IPS DF 4.7 (cell line): Measurements from ENCODE around the gene ACOT8.
"Not testable (repeated sequence)": the region's sequence is repeated elsewhere in the genome, so short reads cannot be mapped to it uniquely, and the experiment has no call there.

ENCODE experiments used
- DNase-seq: peaks from one replicate; pipeline ENCODE4 v3.0.0-alpha.2; 2013; ENCODE audit warnings: low spot score; ENCODE audit errors: extremely low read depth

ACOT8 gene

DNA sequence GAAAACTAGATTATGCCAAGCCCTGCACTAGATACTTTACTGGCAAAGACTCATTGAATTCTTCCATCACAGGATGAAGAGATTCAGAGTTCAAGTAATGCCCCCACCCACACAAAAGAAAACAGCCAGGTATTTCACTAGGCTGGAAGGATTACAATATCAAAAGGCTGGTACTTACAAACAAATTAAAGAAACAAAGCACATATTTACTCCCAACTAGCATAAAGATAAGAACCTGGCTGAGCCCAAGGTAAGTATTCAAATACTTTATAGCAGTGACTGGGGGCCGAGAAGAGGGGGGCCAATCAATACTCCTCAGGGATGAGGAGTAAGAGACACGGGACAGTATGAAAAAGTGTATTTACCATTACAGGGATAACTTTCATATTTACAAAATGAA is 3.7 kb downstream of the ACOT8 start:
- DNase-seq: no peak

DNA sequence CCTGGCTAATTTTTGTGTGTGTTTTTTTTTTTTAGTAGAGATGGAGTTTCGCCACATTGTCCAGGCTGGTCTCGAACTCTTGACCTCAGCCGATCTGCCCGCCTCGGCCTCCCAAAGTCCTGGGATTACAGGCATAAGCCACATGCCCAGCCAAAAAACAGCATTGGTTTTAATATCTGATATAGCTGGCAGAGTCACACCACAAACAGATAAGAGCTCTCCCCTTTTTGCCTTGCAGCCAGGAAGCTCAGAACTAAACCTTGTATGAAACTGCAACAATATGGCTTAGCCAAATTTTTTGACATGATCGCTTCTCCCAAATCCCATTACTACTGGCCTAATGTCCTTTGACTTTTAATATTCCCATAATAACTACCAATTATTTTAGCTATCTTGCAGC is 4.9 kb downstream of the ACOT8 start:
- DNase-seq: no peak

DNA sequence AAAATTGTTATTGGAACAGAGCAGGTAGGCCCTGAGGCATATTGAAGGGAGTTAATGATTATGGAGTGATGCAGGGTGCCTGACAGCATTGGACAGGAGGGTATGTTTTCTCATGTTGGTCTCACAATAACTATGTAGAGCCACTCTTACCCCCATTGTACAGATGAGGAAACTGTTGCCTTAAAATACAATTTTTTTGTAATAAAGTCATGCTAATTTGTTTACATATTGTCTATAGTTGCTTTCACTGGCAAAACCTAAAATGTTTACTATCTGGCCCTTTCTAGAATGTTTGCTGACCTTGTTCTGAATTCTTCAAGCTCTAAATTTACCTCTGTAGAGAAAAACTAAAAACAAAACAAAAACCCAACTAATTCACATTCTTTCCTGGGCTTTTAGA is 5.7 kb downstream of the ACOT8 start:
- DNase-seq: no peak

DNA sequence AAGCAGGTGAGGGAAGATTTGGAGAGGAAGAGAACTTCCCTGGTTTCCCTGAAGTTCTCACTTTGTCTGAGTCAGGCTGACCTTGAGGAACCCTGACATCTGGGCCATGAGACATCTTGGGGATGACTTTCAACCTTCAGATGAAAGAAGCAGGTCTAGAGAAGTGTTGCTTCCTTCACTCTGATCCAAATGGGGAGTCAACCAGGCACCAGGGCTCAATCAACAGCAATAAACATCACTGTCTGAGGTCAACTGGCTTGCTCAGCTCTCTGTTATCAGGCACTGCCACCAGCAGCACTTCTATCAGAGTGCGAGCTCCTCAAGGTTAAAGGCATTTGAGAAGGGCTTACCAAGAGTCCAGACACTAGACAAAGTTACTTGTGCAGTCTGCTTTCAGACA is 6.3 kb downstream of the ACOT8 start:
- no peak for DNase-seq

DNA sequence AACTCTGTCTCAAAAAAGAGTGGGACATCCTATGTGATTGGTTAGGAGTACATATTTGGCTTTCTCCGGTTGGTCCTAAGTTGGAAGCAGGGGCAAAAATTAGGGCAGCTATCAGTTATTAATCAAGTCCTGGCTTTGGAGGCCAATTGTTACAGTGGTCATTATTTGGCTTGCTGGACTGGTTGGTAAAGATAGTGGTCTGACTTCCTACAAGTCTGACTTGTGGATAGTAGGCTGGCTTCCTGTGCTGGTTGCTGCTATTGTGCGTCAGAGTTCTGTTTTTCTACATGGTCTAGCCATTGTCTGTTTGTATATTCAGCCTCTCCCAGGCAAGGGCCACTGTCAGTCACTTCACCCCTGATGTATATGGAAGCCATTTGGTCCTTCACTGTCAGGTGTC is 7.0 kb downstream of the ACOT8 start:
- DNase-seq: no peak

DNA sequence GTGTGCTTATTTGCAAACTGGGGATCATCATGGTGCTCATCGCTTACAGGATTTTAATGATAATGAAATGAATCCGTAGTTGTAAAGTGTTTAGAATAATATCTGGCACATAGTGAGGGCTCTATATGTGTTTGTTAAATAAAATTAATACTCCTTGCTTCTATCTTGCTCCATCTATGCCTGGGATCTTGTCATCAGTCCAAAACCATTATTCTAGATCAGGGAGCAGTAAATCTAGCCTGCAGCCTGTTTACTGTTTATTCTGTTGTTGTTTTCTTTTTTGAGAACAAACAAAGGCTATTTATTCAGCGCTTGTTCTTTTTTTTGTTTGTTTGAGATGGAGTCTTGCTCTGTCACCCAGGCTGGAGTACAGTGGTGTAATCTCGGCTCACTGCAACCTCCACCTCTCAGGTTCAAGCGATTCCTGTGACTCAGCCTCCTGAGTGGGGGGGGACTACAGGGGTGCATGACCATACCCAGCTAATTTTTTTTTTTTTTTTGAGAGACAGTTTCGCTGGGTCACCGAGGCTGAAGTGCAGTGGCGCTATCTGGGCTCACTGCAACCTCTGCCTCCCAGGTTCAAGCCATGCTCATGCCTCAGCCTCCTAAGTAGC is 8.1 kb downstream of the ACOT8 start:
- DNase-seq: no peak

DNA sequence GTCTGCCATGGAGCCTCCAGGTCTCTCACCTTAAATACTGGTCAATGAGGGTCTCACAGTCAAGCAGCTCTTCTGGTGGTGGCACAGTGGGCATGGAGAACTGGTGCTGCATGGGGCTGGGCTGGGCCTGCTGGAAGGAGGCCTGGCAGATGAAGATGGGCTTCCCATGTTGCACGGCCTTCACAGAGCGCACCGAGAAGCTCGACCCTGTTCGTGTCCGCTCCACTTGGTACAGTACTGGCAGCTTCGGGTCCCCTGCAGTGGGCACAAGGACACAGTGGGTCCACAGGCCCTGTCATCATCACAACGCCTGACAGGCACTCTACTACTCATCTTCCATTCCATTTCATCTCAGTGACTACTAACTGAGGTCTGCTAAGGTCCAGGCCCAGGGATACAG is 8.8 kb downstream of the ACOT8 start:
- DNase-seq: no peak

DNA sequence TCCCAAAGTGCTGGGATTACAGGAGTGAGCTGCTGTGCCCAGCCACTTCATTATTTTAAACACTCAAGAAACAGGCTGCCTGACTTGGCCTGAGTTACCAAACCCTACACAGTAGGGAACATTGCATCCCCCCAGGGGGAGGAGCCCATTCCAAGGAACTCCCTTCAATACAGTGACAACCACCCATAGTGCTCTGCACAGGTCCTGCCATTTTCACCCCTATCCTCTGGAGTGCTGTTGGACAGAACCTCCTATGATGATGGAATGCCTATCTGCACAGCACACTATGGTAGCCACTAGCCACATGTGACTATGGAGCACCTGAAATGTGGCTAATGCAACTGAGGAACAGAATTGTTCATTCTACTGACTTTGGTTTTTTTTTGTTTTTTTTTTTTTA is 11.7 kb downstream of the ACOT8 start:
- no peak for DNase-seq

DNA sequence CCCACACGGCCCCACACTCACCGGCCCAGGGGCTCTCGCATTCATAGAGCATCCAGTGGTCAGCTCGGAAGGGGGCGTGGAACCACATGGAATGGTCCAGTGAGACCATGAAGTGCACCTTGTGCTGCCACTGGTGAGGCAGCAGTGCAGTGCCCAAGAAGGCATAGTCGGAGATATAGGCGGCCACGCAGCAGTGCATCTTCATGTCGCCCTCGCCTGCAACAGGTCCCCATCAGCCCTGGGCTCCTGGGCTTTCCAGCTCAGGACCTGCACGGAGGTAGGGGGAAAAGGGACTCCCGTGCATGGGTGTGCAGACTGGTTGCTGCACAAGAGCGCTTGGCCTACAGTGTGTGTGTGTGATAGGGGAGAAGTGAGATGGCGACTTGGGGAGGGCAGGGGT is 13.7 kb downstream of the ACOT8 start:
- DNase-seq: no peak

DNA sequence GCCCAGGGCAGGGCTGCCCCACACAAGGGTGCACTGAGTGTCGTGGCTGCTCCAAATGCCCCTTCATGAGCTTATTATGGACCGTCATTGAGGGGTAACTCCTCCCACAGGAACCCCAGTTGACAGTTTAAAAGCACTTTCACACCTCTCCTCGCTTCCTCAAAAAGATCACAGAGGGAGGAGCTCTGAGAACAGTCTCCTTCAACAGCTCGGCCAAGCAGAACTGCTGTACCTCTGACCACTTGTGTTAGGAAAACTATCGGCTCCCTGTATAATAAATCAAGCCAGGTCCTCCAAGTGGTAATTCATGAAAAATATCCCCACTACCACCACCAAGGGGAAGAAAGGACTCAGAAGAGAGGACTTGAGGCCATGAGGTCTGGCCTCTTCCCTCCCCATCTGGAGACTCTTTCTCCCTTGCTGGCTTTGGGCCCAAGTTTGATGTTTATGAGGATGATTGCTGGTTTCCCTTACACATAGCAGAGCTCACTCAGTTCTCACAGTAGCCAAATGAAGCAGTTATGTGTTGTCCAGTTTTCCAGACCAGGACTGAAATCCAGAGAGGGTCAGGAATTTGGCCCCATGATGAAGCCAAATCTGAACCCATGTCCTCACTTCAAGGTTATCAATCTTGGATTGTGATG is 14.9 kb downstream of the ACOT8 start:
- DNase-seq: no peak

DNA sequence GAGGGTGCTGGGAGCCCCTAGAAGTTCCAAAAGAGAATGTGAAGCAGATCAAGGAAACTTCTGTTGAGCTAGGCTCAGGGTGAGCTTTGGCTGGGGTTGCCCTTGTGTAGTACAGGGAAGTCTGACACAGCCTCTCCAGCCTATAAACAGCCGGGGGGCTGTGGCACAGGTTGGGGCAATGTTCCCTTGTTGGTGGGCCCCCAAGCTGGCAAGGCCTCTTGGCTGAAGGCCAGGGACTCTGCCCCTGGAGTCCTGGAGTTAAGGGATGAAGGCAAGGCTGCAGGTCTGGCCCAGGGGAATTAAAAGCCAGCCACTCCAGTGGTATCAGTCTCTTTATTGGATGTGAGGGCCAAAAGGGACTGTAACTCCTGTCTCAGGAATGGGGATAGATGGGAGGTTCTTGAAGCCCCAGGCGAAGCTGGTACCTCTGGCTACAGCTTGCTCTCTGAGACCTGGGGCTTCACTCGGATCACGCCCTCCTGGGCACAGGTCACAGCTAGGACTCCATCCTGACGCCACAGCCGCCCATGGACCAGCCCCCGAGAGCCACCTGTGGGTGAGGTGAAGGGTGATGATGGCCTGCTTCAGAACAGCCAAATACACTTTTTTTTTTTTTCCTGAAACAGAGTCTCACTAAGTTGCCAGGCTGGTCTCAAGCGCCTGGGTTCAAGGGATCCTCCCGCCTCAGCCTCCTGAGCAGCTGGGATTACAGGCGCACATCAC is 15.6 kb downstream of the ACOT8 start:
- no peak for DNase-seq

DNA sequence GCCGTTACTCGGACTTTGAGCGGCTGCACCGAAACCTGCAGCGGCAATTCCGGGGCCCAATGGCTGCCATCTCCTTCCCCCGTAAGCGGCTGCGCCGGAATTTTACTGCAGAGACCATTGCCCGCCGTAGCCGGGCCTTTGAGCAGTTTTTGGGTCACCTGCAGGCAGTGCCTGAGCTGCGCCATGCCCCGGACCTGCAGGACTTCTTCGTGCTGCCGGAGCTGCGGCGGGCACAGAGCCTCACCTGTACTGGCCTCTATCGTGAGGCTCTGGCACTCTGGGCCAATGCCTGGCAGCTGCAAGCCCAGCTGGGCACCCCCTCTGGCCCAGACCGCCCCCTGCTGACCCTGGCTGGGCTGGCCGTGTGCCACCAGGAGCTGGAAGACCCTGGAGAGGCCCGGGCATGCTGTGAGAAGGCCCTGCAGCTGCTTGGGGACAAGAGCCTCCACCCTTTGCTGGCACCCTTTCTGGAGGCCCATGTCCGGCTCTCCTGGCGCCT is 16.4 kb downstream of the ACOT8 start:
- DNase-seq: no peak

DNA sequence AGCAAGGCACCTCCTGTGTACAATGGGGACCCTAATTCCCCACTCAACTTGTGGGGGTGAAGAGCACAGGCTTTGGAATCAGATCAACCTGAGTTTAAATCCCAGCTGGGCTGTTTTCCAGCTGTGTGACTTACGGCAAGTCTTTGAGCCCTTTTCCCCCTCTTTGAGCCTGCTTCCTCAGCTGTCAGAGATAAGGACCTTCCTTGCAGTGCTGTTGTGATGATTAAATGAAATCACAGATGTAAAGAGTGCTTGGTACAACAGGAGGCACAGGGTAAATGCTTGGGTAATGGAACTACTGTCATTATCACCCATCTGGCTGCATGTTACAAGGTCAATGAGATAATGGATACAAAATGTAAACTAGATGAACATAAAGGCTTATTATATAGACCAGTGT is 20.4 kb downstream of the ACOT8 start:
- no peak for DNase-seq

DNA sequence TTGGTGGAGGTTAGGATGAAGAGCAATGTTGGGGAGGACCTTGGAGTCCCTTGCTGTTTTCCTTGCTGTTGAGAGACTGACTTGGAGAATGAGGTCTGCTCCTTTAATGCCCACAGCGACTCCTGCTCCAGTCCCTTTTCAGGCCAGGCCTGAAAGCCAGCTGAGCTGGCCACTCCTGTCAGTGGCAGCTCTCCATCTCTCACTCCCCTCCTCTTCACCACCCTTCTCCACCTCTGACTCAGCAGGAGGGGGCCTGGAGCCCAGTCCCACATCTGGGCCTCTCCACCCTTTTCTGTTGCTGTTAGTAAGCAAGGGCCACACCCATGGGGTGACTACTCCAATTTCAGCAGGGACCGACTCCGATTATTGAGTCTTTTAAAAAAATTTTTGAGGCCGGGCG is 21.4 kb downstream of the ACOT8 start:
- no peak for DNase-seq

DNA sequence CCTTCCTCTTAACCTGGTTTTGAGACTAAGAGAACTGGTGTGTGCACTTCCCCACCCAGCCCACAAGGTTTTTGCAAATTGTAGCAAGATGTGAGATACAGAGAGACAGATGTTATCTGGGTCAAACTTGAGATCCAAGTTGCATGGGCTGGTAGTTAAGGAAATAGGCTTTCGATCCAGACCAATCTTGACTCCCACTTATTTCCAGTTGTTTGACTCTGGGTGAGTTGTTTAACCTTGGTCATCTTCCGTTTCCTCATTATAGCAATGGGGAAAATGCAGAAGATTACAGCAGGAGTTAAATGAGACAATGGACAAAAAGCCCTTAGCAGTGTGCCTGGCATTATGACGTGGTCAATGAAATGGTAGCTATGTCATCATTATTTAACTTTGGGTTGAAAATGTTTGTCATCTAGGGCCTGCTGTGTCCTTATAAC is 21.8 kb downstream of the ACOT8 start:
- no peak for DNase-seq

DNA sequence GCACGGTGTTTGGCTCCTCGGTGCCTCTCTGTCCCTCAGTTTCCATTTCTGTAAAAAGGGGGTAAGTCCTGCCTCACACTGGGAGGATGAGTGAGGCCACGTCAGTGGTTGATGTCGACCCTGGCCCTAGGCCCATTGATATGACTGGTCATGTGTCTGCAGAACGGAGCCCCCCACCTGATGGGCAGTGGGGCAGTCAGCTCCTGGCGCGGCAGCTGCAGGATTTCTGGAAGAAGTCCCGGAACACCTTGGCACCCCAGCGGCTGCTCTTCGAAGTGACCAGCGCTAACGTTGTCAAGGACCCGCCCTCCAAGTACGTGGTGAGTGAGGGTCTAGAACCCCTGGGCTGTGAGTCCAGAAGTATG is 22.4 kb downstream of the ACOT8 start:
- DNase-seq: no peak

DNA sequence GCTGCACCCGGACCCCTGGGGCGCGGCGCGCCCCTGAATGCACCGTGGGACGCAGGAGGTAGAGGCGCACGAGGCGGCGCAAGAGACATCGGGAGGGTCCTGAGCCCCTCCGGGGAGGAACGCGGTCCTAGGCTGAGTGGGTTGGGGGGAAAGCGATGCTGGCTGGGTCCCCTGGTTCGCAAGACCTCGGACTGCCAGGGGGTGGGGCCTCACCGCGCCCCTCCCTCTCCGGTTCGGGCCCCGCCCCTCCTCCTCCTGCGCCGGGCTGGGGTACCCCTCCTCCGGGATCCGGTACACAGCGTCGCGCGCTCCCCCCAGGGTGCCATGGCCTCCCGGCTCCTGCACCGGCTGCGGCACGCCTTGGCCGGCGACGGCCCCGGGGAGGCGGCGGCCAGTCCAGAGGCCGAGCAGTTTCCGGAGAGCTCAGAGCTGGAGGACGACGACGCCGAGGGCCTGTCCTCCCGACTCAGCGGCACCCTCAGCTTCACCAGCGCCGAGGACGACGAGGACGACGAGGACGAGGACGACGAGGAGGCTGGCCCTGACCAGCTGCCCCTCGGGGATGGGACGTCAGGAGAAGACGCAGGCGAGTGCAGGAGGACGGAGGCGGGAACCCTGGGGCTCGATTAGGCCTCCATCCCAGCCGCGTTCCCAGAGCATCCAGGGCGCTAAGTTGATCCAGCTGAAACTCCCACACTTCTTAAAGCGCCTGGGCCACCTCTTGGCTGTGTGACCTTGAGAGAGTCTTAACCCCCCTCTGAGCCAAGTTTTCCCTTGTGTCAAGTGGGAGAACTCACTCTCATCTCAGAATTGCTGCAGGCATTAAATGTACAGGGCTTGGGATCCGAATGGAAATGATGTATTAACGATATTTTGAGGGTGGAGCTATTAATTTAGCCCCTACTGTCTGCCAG is 23.1 kb downstream of the ACOT8 start:
- no peak for DNase-seq

DNA sequence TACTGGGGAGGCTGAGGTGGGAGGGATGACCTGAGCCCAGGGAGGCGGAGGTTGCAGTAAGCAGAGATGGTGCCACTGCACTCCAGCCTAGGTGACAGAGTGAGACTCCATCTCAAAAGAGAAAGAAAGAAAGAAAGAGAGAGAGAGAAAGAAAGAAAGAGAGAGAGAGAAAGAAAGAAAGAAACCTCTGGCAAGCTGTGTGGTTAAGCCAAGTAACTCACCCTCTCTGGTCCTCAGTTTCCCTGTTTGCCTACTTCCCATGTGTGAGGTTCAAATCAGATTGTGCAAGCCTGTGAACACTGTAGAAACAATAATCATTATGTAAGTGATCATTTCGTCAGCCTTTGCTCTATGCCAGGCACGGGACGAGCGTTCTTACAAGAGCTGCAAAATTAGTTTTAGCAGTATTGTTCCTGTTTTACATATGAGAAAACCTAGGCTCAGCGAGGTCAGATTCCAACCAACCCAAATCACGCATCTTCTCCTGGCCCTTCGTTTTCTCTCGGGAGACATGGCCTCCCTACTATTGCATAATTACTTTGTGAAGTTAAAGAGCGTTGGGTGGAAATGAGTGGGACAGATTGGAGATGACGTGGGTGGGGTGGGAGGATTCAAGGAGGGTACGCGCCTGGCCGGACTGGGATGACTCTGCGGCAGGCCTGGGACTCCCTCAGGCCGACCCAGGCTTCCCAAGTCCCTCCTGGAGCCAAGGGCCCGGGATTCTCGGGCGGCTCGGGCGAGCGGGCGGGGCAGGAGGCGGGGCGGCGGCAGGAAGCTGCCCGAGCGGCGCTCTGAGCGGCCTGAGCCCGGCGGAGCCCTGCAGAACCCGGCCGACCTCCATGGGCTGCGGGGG is 23.9 kb downstream of the ACOT8 start, which contains the start of gene SNX21:
Gene SNX21, plus strand, starts transcription at position 770 of the 853 bp plus-strand sequence. CDS start 121 bp downstream, outside the sequence.
- DNase-seq: no peak

DNA sequence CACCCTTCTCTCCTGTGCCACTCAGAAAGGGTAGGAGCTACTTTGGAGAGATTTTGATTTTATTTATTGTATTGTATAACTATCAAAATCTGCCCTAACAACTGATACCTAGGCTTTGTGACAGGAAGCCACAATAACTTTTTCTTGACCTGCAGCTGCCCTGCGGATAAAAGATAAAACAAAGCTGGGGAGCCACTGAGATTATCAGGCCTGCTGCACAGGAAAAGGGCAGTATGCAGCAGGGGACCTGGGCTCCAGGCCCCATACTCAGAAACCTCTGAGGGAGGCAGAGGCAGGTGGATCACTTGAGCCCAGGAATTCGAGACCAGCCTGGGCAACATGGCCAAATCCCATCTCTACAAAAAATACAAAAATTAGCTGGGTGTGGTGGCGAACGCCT is 24.6 kb downstream of the ACOT8 start:
- no peak for DNase-seq

DNA sequence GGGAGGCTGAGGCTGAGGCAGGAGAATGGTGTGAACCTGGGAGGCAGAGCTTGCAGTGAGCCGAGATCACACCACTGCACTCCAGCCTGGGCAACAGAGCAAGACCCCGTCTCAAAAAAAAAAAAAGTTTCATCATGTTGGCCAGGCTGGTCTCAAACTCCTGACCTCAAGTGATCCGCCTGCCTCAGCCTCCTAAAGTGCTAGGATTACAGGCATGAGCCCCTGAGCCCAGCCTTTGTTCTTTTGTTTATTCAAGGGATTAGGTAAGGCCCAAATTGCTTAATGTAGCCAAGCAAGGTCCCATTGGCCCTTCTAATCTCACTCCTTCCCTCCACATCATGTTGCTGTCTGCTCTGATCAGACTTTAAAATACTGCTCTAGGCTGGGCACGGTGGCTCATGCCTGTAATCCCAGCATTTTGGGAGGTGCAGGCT is 27.5 kb downstream of the ACOT8 start:
- DNase-seq: not testable (repeated sequence)

DNA sequence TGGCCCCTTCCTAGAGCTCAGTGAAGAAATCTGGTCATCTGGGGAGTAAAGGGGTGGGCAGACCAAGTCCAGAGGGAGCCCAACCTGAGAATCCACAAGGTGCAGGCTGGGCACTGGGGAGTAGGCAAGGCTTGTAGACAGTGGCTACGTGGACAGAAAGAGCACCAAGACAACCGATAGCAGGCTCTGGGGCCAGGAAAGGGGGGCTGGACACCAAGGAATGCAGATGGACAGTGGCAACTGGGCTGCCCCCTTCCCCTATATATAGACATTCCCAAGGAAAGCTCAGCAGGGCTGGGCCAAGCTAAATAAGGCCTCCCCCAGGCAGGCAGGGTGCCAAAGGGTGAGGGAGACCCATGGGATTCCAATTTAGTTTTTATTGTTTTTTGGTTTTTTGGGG is 28.6 kb downstream of the ACOT8 start:
- no peak for DNase-seq
